Right renal cortex interstitium (tissue), 3 donors: ENCODE measurements around the gene NPHP4. TPM values are rescaled to one million over a fixed set of nuclear protein-coding genes. Genes with fewer than 3 reads are reported as not detected.

Experiments used
- DNase-seq, 3 donors: peaks; one replicate each; pipeline ENCODE4 v3.0.0-alpha.2; 2013; ENCODE audit warnings: low read depth in 3 of 3, low spot score in 2 of 3
- polyA plus RNA-seq, 3 donors: library from polyadenylated mRNA; unstranded; fragments of 120-200 nt; gene quantifications; one replicate each; pipeline ENCODE4 v1.2.1, GENCODE V29; 2013; ENCODE audit not compliant: insufficient read length in 3 of 3

Gene NPHP4
- polyA plus RNA-seq, 3 donors: 8.9 to 10.4 (median 9.2) TPM

- DNase-seq: no peak
These were observed 152.2 kb downstream of the NPHP4 start for GRCh38 chr1:5839881-5840550.

- no peak for DNase-seq
These were observed 152.9 kb downstream of the NPHP4 start for GRCh38 chr1:5839161-5839880.

- no peak for DNase-seq
These were observed 154.1 kb downstream of the NPHP4 start for GRCh38 chr1:5837976-5838653.

GRCh38 chr1:5836776-5837440 is 155.3 kb downstream of the NPHP4 start:
- DNase-seq: no peak

GRCh38 chr1:5835179-5835562 is 157.1 kb downstream of the NPHP4 start:
- no peak for DNase-seq

- DNase-seq: no peak
These were observed 157.6 kb downstream of the NPHP4 start for GRCh38 chr1:5834477-5835178.

GRCh38 chr1:5833911-5834310 is 158.3 kb downstream of the NPHP4 start:
- no peak for DNase-seq

- DNase-seq: no peak
These were observed 159.0 kb downstream of the NPHP4 start for GRCh38 chr1:5832916-5833895.

GRCh38 chr1:5831600-5832335 is 160.5 kb downstream of the NPHP4 start:
- no peak for DNase-seq

GRCh38 chr1:5830771-5831599 is 161.2 kb downstream of the NPHP4 start:
- DNase-seq: no peak

GRCh38 chr1:5829414-5829813 is 162.8 kb downstream of the NPHP4 start:
- DNase-seq: no peak

- no peak for DNase-seq
These were observed 163.8 kb downstream of the NPHP4 start for GRCh38 chr1:5828308-5828935.

GRCh38 chr1:5827516-5827915 is 164.7 kb downstream of the NPHP4 start:
- no peak for DNase-seq

GRCh38 chr1:5826601-5827000 is 165.6 kb downstream of the NPHP4 start:
- DNase-seq: no peak

- no peak for DNase-seq
These were observed 169.5 kb downstream of the NPHP4 start for GRCh38 chr1:5822726-5823125.

GRCh38 chr1:5822266-5822665 is 170.0 kb downstream of the NPHP4 start:
- no peak for DNase-seq

GRCh38 chr1:5821540-5822176 is 170.6 kb downstream of the NPHP4 start:
- no peak for DNase-seq
